IMR-90 (cell line): ENCODE measurements around the gene SLAMF7. TPM values are rescaled to one million over a fixed set of nuclear protein-coding genes. Genes with fewer than 3 reads are reported as not detected.

ENCODE experiments used
- ATAC-seq: fragments of 200-7000 bp; cut with Tn5 transposase; 2 replicates; pipeline ENCODE4 v1.9.1; 2020; ENCODE audit warnings: low read depth, mild to moderate bottlenecking, moderate library complexity
- BruUV-seq: library from RNA; stranded (reverse); fragments of 400-500 nt; replicated peaks from 2 replicates; lab custom pipeline; 2021; lab: Mats Ljungman, UMichigan
- CTCF ChIA-PET: fragments of 300-600 bp; formaldehyde crosslinking; extraction: SDS; loops from one replicate; lab custom pipeline; 2021; ENCODE audit warnings: antibody characterized with exemption; lab: Yijun Ruan, JAX
- POLR2A ChIA-PET: fragments of 300-600 bp; sonication (Branson Sonifier 250); formaldehyde crosslinking; loops from one replicate; lab custom pipeline; 2022; ENCODE audit warnings: antibody characterized with exemption; ENCODE audit not compliant: unreplicated experiment; lab: Charles Lee
- DNase-seq: peaks from one replicate; pipeline ENCODE4 v3.0.0; 2013
- H2AFZ ChIP-seq: replicated peaks from 2 replicates; pipeline ENCODE3; 2013; ENCODE audit warnings: low read length, mild to moderate bottlenecking; ENCODE audit not compliant: poor library complexity
- H2AK5ac ChIP-seq: 2 replicates; pipeline ENCODE4 v1.6.1; 2013; ENCODE audit warnings: low read depth, low read length, inconsistent platforms
- H2AK9ac ChIP-seq: replicated peaks from 2 replicates; pipeline ENCODE3; 2013; ENCODE audit warnings: mild to moderate bottlenecking, low read depth, low read length, moderate library complexity; ENCODE audit not compliant: poor library complexity
- H2BK120ac ChIP-seq: 2 replicates; pipeline ENCODE4 v1.6.1; 2013; ENCODE audit warnings: low read depth, low read length, inconsistent platforms
- H2BK15ac ChIP-seq: 3 replicates; pipeline ENCODE4 v1.6.1; 2013; ENCODE audit warnings: low read depth, low read length, inconsistent platforms
- H2BK20ac ChIP-seq: 2 replicates; pipeline ENCODE4 v1.6.1; 2013; ENCODE audit warnings: low read depth, mild to moderate bottlenecking, inconsistent platforms, low read length, moderate library complexity
- H2BK5ac ChIP-seq: 2 replicates; pipeline ENCODE4 v1.6.1; 2013; ENCODE audit warnings: mild to moderate bottlenecking, low read depth, low read length, inconsistent platforms; ENCODE audit not compliant: poor library complexity, severe bottlenecking
- H3K14ac ChIP-seq: replicated peaks from 2 replicates; pipeline ENCODE4 v1.6.1; 2013; ENCODE audit warnings: low read depth, low read length, inconsistent platforms
- H3K18ac ChIP-seq: 2 replicates; pipeline ENCODE4 v1.6.1; 2013; ENCODE audit warnings: low read depth, low read length, control low read depth
- H3K23ac ChIP-seq: 2 replicates; pipeline ENCODE4 v1.6.1; 2013; ENCODE audit warnings: low read depth, low read length, inconsistent platforms
- H3K27ac ChIP-seq: 2 replicates; pipeline ENCODE4 v1.5.1; 2013; ENCODE audit warnings: mild to moderate bottlenecking, control low read depth, low read length; ENCODE audit not compliant: insufficient read depth
- H3K27me3 ChIP-seq: 2 replicates; pipeline ENCODE4 v1.6.1; 2013; ENCODE audit warnings: low read length; ENCODE audit not compliant: control insufficient read depth, insufficient read depth
- H3K36me3 ChIP-seq: 2 replicates; pipeline ENCODE4 v1.6.1; 2013; ENCODE audit warnings: low read length, mixed read lengths; ENCODE audit not compliant: control insufficient read depth, insufficient read depth
- H3K4ac ChIP-seq: 2 replicates; pipeline ENCODE4 v1.6.1; 2013; ENCODE audit warnings: low read depth, low read length, inconsistent platforms
- H3K4me1 ChIP-seq: 2 replicates; pipeline ENCODE4 v1.6.1; 2013; ENCODE audit warnings: low read length, mixed read lengths; ENCODE audit not compliant: control insufficient read depth, insufficient read depth
- H3K4me2 ChIP-seq: 2 replicates; pipeline ENCODE4 v1.6.1; 2013; ENCODE audit warnings: low read depth, mild to moderate bottlenecking, control low read depth, low read length, moderate library complexity
- H3K4me3 ChIP-seq: 2 replicates; pipeline ENCODE4 v1.5.1; 2013; ENCODE audit warnings: low read depth, mild to moderate bottlenecking, control low read depth, low read length, moderate library complexity; ENCODE audit not compliant: insufficient read depth
- H3K56ac ChIP-seq: 2 replicates; pipeline ENCODE4 v1.6.1; 2013; ENCODE audit warnings: low read length, inconsistent platforms; ENCODE audit not compliant: insufficient read depth; ENCODE audit errors: extremely low read depth
- H3K79me1 ChIP-seq, 2 experiments: 2 replicates each; pipeline ENCODE4 v1.6.1; 2013; ENCODE audit warnings: low read length in 2 of 2, inconsistent platforms in 1 of 2, low read depth in 1 of 2
- H3K9ac ChIP-seq: 2 replicates; pipeline ENCODE4 v1.6.1; 2013; ENCODE audit warnings: low read depth, low read length, control low read depth
- H3K9me1 ChIP-seq: 2 replicates; pipeline ENCODE4 v1.6.1; 2013; ENCODE audit warnings: low read length, inconsistent platforms; ENCODE audit not compliant: insufficient read depth
- H3K9me3 ChIP-seq: 2 replicates; pipeline ENCODE4 v1.6.1; 2013; ENCODE audit warnings: low read length; ENCODE audit not compliant: control insufficient read depth, insufficient read depth
- H4K20me1 ChIP-seq: 2 replicates; pipeline ENCODE4 v1.6.1; 2013; ENCODE audit warnings: low read length, inconsistent platforms; ENCODE audit not compliant: insufficient read depth
- H4K5ac ChIP-seq: 2 replicates; pipeline ENCODE4 v1.6.1; 2013; ENCODE audit warnings: mild to moderate bottlenecking, low read depth, low read length, control low read depth
- H4K8ac ChIP-seq, 2 experiments: 2 replicates each; pipeline ENCODE4 v1.6.1; 2013; ENCODE audit warnings: low read depth in 2 of 2, low read length in 2 of 2, control low read depth in 1 of 2, inconsistent platforms in 1 of 2
- H4K91ac ChIP-seq: 2 replicates; pipeline ENCODE4 v1.6.1; 2013; ENCODE audit warnings: low read depth, low read length, inconsistent platforms; ENCODE audit not compliant: insufficient read depth
- BHLHE40 ChIP-seq: fragments of 150-350 bp; IDR thresholded peaks from 2 replicates; pipeline ENCODE4 v1.6.1; 2016; ENCODE audit warnings: mild to moderate bottlenecking, low read depth, low read length
- CEBPB ChIP-seq: IDR thresholded peaks from 2 replicates; pipeline ENCODE4 v1.6.1; 2012; ENCODE audit warnings: low read depth, low read length, improper control_type of control experiment
- CHD1 ChIP-seq: IDR thresholded peaks from 2 replicates; pipeline ENCODE4 v1.6.1; 2012; ENCODE audit warnings: low read depth, low read length, improper control_type of control experiment
- CTCF ChIP-seq: conservative IDR thresholded peaks from 2 replicates; pipeline ENCODE4 v1.5.1; 2012; ENCODE audit warnings: mild to moderate bottlenecking, low read depth, low read length, improper control_type of control experiment
- ELK1 ChIP-seq: fragments of 150-350 bp; IDR thresholded peaks from 2 replicates; pipeline ENCODE4 v1.6.1; 2016; ENCODE audit warnings: low read depth, mild to moderate bottlenecking, low read length, moderate library complexity, borderline replicate concordance
- FOS ChIP-seq: fragments of 150-350 bp; IDR thresholded peaks from 2 replicates; pipeline ENCODE4 v1.6.1; 2016; ENCODE audit warnings: low read depth, low read length
- MAFK ChIP-seq: IDR thresholded peaks from 2 replicates; pipeline ENCODE4 v1.6.1; 2012; ENCODE audit warnings: low read depth, low read length, improper control_type of control experiment
- MAZ ChIP-seq: IDR thresholded peaks from 2 replicates; pipeline ENCODE4 v1.6.1; 2012; ENCODE audit warnings: low read depth, mild to moderate bottlenecking, low read length, improper control_type of control experiment, moderate library complexity, borderline replicate concordance
- MXI1 ChIP-seq: IDR thresholded peaks from 2 replicates; pipeline ENCODE4 v1.6.1; 2012; ENCODE audit warnings: low read depth, mild to moderate bottlenecking, low read length, moderate library complexity, borderline replicate concordance
- NFE2L2 ChIP-seq: fragments of 150-350 bp; IDR thresholded peaks from 2 replicates; pipeline ENCODE4 v1.6.1; 2016; ENCODE audit warnings: low read depth, mild to moderate bottlenecking, low read length
- POLR2A ChIP-seq: IDR thresholded peaks from 2 replicates; pipeline ENCODE4 v1.6.1; 2012; ENCODE audit warnings: mild to moderate bottlenecking, low read depth, low read length
- RAD21 ChIP-seq: IDR thresholded peaks from 2 replicates; pipeline ENCODE4 v1.6.1; 2012; ENCODE audit warnings: low read length, improper control_type of control experiment
- RCOR1 ChIP-seq: IDR thresholded peaks from 2 replicates; pipeline ENCODE4 v1.6.1; 2012; ENCODE audit warnings: mild to moderate bottlenecking, low read length, improper control_type of control experiment; ENCODE audit not compliant: insufficient replicate concordance
- RFX5 ChIP-seq: IDR thresholded peaks from 2 replicates; pipeline ENCODE4 v1.8.0; 2012; ENCODE audit warnings: low read depth, mild to moderate bottlenecking, low read length, moderate library complexity
- SMC3 ChIP-seq: fragments of 150-350 bp; IDR thresholded peaks from 2 replicates; pipeline ENCODE4 v1.6.1; 2016; ENCODE audit warnings: low read depth, mild to moderate bottlenecking, antibody characterized with exemption, low read length, moderate library complexity
- dilution Hi-C: fragments of 300-500 bp; cut with HindIII; formaldehyde crosslinking; loops from one replicate; pipeline ENCODE4 v1.14.3; 2018; ENCODE audit warnings: low sequenced_read_pairs; ENCODE audit not compliant: unreplicated experiment
- in situ Hi-C: fragments of 300-500 bp; cut with MboI; formaldehyde crosslinking; loops from 3 replicates; pipeline ENCODE4 v1.14.3; 2019; ENCODE audit warnings: low sequenced_read_pairs, inconsistent platforms, mixed read lengths
- intact Hi-C: fragments of 100-400 bp; cut with micrococcal nuclease; formaldehyde crosslinking; loops from 2 replicates; pipeline ENCODE4 v1.10.0; 2022
- polyA plus RNA-seq, 3 experiments: library from polyadenylated mRNA; depleted of rRNA; stranded (reverse); fragments of >200 nt; gene quantifications; 2 replicates each; pipeline ENCODE4 v1.2.3, GENCODE V29; 2012; ENCODE audit warnings: low replicate concordance in 1 of 3
- total RNA-seq: library from RNA; depleted of rRNA; stranded (reverse); fragments of >200 nt; gene quantifications from 2 replicates; pipeline ENCODE4 v1.2.3, GENCODE V29; 2012
- TF ChIP-seq, protein P1 (sequence below): fragments of 150-350 bp; IDR thresholded peaks from 2 replicates; pipeline ENCODE4 v1.6.1; 2017; ENCODE audit warnings: mild to moderate bottlenecking, antibody characterized with exemption, low read length, low read depth

SLAMF7 gene
- total and polyA plus RNA-seq, 2 of the 4 experiments (the other 2 are of a cell fraction), result not detected

GRCh38 chr1:160705742-160706141 lies 33.3 kb upstream of the SLAMF7 start:
- no peaks in the 10 kb centered on the region for H3K27me3 ChIP-seq
- no peak for ATAC-seq
- ChIA-PET POLR2A (no interaction called here), CTCF (no interaction called here)
- no peaks in the 10 kb centered on the region for H3K9me3 ChIP-seq
- H3K36me3 ChIP-seq, result no peaks in the 10 kb centered on the region
- no peak overlapping the region for H2BK15ac ChIP-seq
- intact Hi-C loops, result no loop called here
- H2BK20ac ChIP-seq, result no peak overlapping the region
- H2BK120ac ChIP-seq, result no peak overlapping the region
- no peak overlapping the region for H2BK5ac ChIP-seq
- no peaks in the 10 kb centered on the region for H3K79me1 ChIP-seq
- no peaks in the 10 kb centered on the region for H3K9me1 ChIP-seq
- DNase-seq, result no peak
- no peak overlapping the region for H2AK9ac ChIP-seq
- H4K8ac ChIP-seq, result no peak overlapping the region
- no peak overlapping the region for H3K23ac ChIP-seq
- no peak overlapping the region for H3K9ac ChIP-seq
- in situ Hi-C loops, result no loop called here
- H3K27ac ChIP-seq, result no peak overlapping the region
- H4K5ac ChIP-seq, result no peak overlapping the region
- no peak overlapping the region for H3K4me2 ChIP-seq
- dilution Hi-C loops, result no loop called here
- H4K91ac ChIP-seq, result no peak overlapping the region
- H2AK5ac ChIP-seq, result no peak overlapping the region
- H3K56ac ChIP-seq, result no peak overlapping the region
- no peak overlapping the region for H3K4ac ChIP-seq
- no TSS peak for BruUV-seq
- H2AFZ ChIP-seq, result no peak overlapping the region
- no peaks in the 10 kb centered on the region for H3K4me1 ChIP-seq
- H4K20me1 ChIP-seq, result no peaks in the 10 kb centered on the region
- no peak overlapping the region for H3K14ac ChIP-seq
- TF ChIP-seq RFX5 (no peak), POLR2A (no peak), MXI1 (no peak), RAD21 (no peak), ELK1 (no peak), RCOR1 (no peak), CEBPB (no peak), CHD1 (no peak), CTCF (no peak), SMC3 (no peak), NFE2L2 (no peak), BHLHE40 (no peak), MAFK (no peak), MAZ (no peak), FOS (no peak)
- TF ChIP-seq, protein P1, sequence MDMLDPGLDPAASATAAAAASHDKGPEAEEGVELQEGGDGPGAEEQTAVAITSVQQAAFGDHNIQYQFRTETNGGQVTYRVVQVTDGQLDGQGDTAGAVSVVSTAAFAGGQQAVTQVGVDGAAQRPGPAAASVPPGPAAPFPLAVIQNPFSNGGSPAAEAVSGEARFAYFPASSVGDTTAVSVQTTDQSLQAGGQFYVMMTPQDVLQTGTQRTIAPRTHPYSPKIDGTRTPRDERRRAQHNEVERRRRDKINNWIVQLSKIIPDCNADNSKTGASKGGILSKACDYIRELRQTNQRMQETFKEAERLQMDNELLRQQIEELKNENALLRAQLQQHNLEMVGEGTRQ, result no peak
- H3K18ac ChIP-seq, result no peak overlapping the region
- no peak overlapping the region for H3K4me3 ChIP-seq
